GM12891 (cell line): ENCODE measurements around the gene IER5.

ENCODE experiments used
- POLR2A ChIP-seq: IDR thresholded peaks from 2 replicates; pipeline ENCODE4 v1.6.1; 2011; ENCODE audit warnings: low read depth, low read length, control low read depth
- POLR2AphosphoS5 ChIP-seq: IDR thresholded peaks from 2 replicates; pipeline ENCODE4 v1.6.1; 2011; ENCODE audit warnings: low read depth, low read length, control low read depth

DNA sequence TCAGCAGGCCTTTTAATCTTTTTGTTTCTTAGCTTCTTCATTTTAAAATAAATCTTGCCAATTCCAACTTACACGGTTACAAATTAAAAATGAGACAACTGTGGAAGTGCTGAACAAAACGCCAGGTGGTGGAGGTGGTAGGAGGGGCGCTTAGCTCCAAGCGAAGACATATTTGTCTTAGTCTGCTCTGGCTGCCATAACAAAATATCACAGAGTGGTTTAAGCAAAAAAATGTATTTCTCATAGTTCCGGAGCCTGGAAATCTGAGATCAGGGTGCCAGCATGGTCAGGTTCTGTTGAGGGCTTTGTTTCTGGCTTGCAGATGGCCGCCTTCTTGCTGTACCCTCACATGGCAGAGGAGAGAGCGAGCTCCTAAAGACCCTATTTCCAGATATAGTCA is 14.9 kb downstream of the IER5 start:
- no peak for TF ChIP-seq POLR2A
- no peak for TF ChIP-seq POLR2AphosphoS5
